SK-N-SH (cell line): Measurements from ENCODE around the gene CPNE4. TPM values are rescaled to one million over a fixed set of nuclear protein-coding genes. Genes with fewer than 3 reads are reported as not detected.
A peak's percentile ranks its signal among the peaks of the same experiment; 100 is the strongest.

Source experiments
- CTCF ChIA-PET: fragments of 300-600, 350-600 bp; formaldehyde crosslinking; extraction: SDS; loops from one replicate; lab custom pipeline; 2021; lab: Yijun Ruan, JAX
- POLR2A ChIA-PET: fragments of 350-600 bp; sonication (Branson Sonifier 250); formaldehyde crosslinking; extraction: SDS; loops from one replicate; lab custom pipeline; 2020; ENCODE audit warnings: antibody characterized with exemption, inconsistent platforms; lab: Yijun Ruan, JAX
- DNase-seq: peaks from one replicate; pipeline ENCODE4 v3.0.0; 2012
- H2AFZ ChIP-seq: fragments of 200-600 bp; sonication (generic); 2 replicates; pipeline ENCODE4 v1.8.1; 2016; ENCODE audit warnings: antibody characterized with exemption, mild to moderate bottlenecking, low read depth
- H3F3A ChIP-seq: fragments of 200-600 bp; sonication (generic); replicated peaks from 2 replicates; pipeline ENCODE3; 2016; ENCODE audit warnings: antibody characterized with exemption, mild to moderate bottlenecking; ENCODE audit not compliant: insufficient read depth
- H3K27ac ChIP-seq, 2 experiments: fragments of 200-500 bp in 1 of 2; fragments of 200-600 bp in 1 of 2; sonication (Bioruptor generic) in 1 of 2; sonication (generic), shearing (Covaris generic) in 1 of 2; 2 replicates each; pipeline versions ENCODE4 v1.5.1 to v1.6.1; 2014 to 2016; ENCODE audit warnings: low read depth in 2 of 2, inconsistent platforms in 1 of 2, low read length in 1 of 2, mild to moderate bottlenecking in 1 of 2, mixed read lengths in 1 of 2
- H3K27me3 ChIP-seq: fragments of 200-600 bp; sonication (generic), shearing (Covaris generic); 2 replicates; pipeline ENCODE4 v1.6.1; 2016; ENCODE audit warnings: mixed run types; ENCODE audit not compliant: insufficient read depth
- H3K36me3 ChIP-seq, 2 experiments: fragments of 200-500 bp in 1 of 2; fragments of 200-600 bp in 1 of 2; sonication (Bioruptor generic) in 1 of 2; sonication (generic) in 1 of 2; replicated peaks in 1 of 2; 2 replicates each; pipeline versions ENCODE3 to v1.5.1; 2014 to 2016; ENCODE audit warnings: low read length in 1 of 2, mild to moderate bottlenecking in 1 of 2; ENCODE audit not compliant: insufficient read depth in 2 of 2, control insufficient read depth in 1 of 2
- H3K4me1 ChIP-seq, 2 experiments: fragments of 200-500 bp in 1 of 2; fragments of 200-600 bp in 1 of 2; sonication (Bioruptor generic) in 1 of 2; sonication (generic), shearing (Covaris generic) in 1 of 2; 2 replicates each; pipeline versions ENCODE4 v1.5.1 to v1.6.1; 2014 to 2016; ENCODE audit warnings: low read depth in 1 of 2, low read length in 1 of 2, mixed run types in 1 of 2; ENCODE audit not compliant: insufficient read depth in 2 of 2, control insufficient read depth in 1 of 2
- H3K4me2 ChIP-seq: fragments of 200-600 bp; sonication (generic), shearing (Covaris generic); 2 replicates; pipeline ENCODE4 v1.6.1; 2017; ENCODE audit warnings: mixed run types
- H3K4me3 ChIP-seq, 2 experiments: fragments of 200-500 bp in 1 of 2; fragments of 200-600 bp in 1 of 2; sonication (Bioruptor generic) in 1 of 2; sonication (generic), shearing (Covaris generic) in 1 of 2; 2 replicates each; pipeline versions ENCODE4 v1.5.1 to v1.8.1; 2014 to 2016; ENCODE audit warnings: low read depth in 2 of 2, inconsistent platforms in 1 of 2, low read length in 1 of 2, mild to moderate bottlenecking in 1 of 2, mixed read lengths in 1 of 2, moderate library complexity in 1 of 2
- H3K79me2 ChIP-seq: fragments of 200-600 bp; sonication (generic); 2 replicates; pipeline ENCODE4 v1.8.1; 2017; ENCODE audit warnings: mild to moderate bottlenecking; ENCODE audit not compliant: insufficient read depth
- H3K9ac ChIP-seq: fragments of 200-600 bp; sonication (generic); 2 replicates; pipeline ENCODE4 v1.6.1; 2017; ENCODE audit warnings: mixed run types
- H3K9me2 ChIP-seq: fragments of 200-600 bp; sonication (generic); 2 replicates; pipeline ENCODE4 v1.6.1; 2017; ENCODE audit warnings: mixed run types
- H3K9me3 ChIP-seq: fragments of 200-600 bp; sonication (generic); 2 replicates; pipeline ENCODE4 v1.6.1; 2017; ENCODE audit warnings: mixed run types, mild to moderate bottlenecking, moderate library complexity
- H4K20me1 ChIP-seq: fragments of 200-600 bp; sonication (generic); 2 replicates; pipeline ENCODE4 v1.6.1; 2017; ENCODE audit warnings: mild to moderate bottlenecking, mixed run types; ENCODE audit not compliant: insufficient read depth
- EP300 ChIP-seq, 2 experiments: IDR thresholded peaks; 2 replicates each; pipeline versions ENCODE4 v1.4.0 to v1.6.1; 2012; ENCODE audit warnings: borderline replicate concordance in 1 of 2, low read depth in 1 of 2, low read length in 1 of 2
- FOSL2 ChIP-seq: IDR thresholded peaks from 2 replicates; pipeline ENCODE4 v1.4.0; 2012; ENCODE audit warnings: low read depth, mild to moderate bottlenecking, moderate library complexity, borderline replicate concordance
- FOXJ3 ChIP-seq: sonication (generic); formaldehyde crosslinking; IDR thresholded peaks from 2 replicates; pipeline ENCODE4 v1.5.1; 2020; ENCODE audit warnings: mild to moderate bottlenecking, missing genetic modification reagents
- FOXM1 ChIP-seq: IDR thresholded peaks from 2 replicates; pipeline ENCODE4 v1.4.0; 2012; ENCODE audit warnings: low read depth, mild to moderate bottlenecking
- GABPA ChIP-seq: IDR thresholded peaks from 2 replicates; pipeline ENCODE4 v1.4.0; 2012; ENCODE audit warnings: low read depth, mild to moderate bottlenecking
- MEF2A ChIP-seq: IDR thresholded peaks from 2 replicates; pipeline ENCODE4 v1.4.0; 2012; ENCODE audit warnings: low read depth, borderline replicate concordance
- MXI1 ChIP-seq: IDR thresholded peaks from 2 replicates; pipeline ENCODE4 v1.6.1; 2012; ENCODE audit warnings: mild to moderate bottlenecking, low read depth, low read length, improper control_type of control experiment
- NRF1 ChIP-seq: IDR thresholded peaks from 2 replicates; pipeline ENCODE4 v1.6.1; 2012; ENCODE audit warnings: low read depth, mild to moderate bottlenecking, low read length
- POLR2AphosphoS5 ChIP-seq: IDR thresholded peaks from 2 replicates; pipeline ENCODE4 v1.6.1; 2012; ENCODE audit warnings: low read depth, low read length
- RCOR1 ChIP-seq: fragments of 150-350 bp; IDR thresholded peaks from 2 replicates; pipeline ENCODE4 v1.6.1; 2017; ENCODE audit warnings: antibody characterized with exemption, low read length
- RXRA ChIP-seq: IDR thresholded peaks from 2 replicates; pipeline ENCODE4 v1.4.0; 2012; ENCODE audit warnings: low read depth, mild to moderate bottlenecking, borderline replicate concordance
- SIN3A ChIP-seq: IDR thresholded peaks from 2 replicates; pipeline ENCODE4 v1.6.1; 2012; ENCODE audit warnings: low read depth, mild to moderate bottlenecking, low read length, moderate library complexity, borderline replicate concordance
- TCF12 ChIP-seq: IDR thresholded peaks from 2 replicates; pipeline ENCODE4 v1.4.0; 2012
- TEAD4 ChIP-seq: IDR thresholded peaks from 2 replicates; pipeline ENCODE4 v1.4.0; 2012; ENCODE audit warnings: mild to moderate bottlenecking, borderline replicate concordance; ENCODE audit not compliant: insufficient read depth
- YY1 ChIP-seq: IDR thresholded peaks from 2 replicates; pipeline ENCODE4 v1.4.0; 2012; ENCODE audit warnings: low read depth, mild to moderate bottlenecking
- WGBS: methylation state at CpG from one replicate; pipeline ENCODE4 v1.1.6; 2017; ENCODE audit warnings: low lambda C conversion rate; 5-methylcytosine and 5-hydroxymethylcytosine counted together
- polyA plus RNA-seq, 3 experiments: library from polyadenylated mRNA; depleted of rRNA; stranded (reverse); fragments of >200 nt; gene quantifications; 2 replicates each; pipeline ENCODE4 v1.2.3, GENCODE V29; 2012
- TF ChIP-seq, protein P1 (sequence below): IDR thresholded peaks from 2 replicates; pipeline ENCODE4 v1.4.0; 2012; ENCODE audit warnings: low read depth, borderline replicate concordance
- TF ChIP-seq, protein P2 (sequence below): IDR thresholded peaks from 2 replicates; pipeline ENCODE4 v1.4.0; 2012; ENCODE audit warnings: low read depth, borderline replicate concordance
- TF ChIP-seq, protein P3 (sequence below): IDR thresholded peaks from 2 replicates; pipeline ENCODE4 v1.4.0; 2012; ENCODE audit warnings: low read depth
- TF ChIP-seq, protein P4 (sequence below): fragments of 150-350 bp; IDR thresholded peaks from 2 replicates; pipeline ENCODE4 v1.6.1; 2016; ENCODE audit warnings: mild to moderate bottlenecking, low read depth, low read length

CPNE4 gene
- polyA plus RNA-seq, 1 of the 3 experiments (the other 2 are of a cell fraction): not detected

DNA sequence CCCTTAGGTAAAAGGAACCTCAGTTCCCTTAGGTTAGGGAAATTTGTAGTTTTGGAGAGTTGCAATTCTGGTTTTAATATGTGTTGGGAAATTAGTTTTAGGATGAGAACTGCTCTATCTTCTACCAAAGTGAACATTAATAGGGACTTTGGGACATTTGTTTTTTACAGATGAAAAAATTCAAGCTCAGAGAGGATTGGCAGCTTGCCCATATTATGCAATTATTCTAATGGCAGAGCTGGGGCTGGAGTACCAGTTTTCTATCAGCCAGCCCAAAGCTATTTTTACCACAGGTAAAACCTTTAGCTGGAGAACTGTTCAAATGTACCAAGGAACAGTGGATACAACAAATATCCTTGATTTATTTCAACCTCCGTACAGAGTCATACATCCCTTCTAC, 127.0 kb downstream of the CPNE4 start:
- TF ChIP-seq RXRA (no peak), FOXM1 (no peak), SIN3A (no peak), TEAD4 (no peak), MXI1 (no peak), FOXJ3 (CRISPR knock-in tag) (no peak), GABPA (no peak), NRF1 (no peak), FOSL2 (no peak), YY1 (no peak), MEF2A (no peak), POLR2AphosphoS5 (no peak), RCOR1 (no peak), TCF12 (no peak), EP300 (IDR thresholded peaks at IDR 0.05; ENCODE audit: borderline replicate concordance in 1 of 2, low read depth in 1 of 2, low read length in 1 of 2) (no peak)
- TF ChIP-seq, protein P1, sequence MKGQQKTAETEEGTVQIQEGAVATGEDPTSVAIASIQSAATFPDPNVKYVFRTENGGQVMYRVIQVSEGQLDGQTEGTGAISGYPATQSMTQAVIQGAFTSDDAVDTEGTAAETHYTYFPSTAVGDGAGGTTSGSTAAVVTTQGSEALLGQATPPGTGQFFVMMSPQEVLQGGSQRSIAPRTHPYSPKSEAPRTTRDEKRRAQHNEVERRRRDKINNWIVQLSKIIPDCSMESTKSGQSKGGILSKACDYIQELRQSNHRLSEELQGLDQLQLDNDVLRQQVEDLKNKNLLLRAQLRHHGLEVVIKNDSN: no peak
- TF ChIP-seq, protein P2, sequence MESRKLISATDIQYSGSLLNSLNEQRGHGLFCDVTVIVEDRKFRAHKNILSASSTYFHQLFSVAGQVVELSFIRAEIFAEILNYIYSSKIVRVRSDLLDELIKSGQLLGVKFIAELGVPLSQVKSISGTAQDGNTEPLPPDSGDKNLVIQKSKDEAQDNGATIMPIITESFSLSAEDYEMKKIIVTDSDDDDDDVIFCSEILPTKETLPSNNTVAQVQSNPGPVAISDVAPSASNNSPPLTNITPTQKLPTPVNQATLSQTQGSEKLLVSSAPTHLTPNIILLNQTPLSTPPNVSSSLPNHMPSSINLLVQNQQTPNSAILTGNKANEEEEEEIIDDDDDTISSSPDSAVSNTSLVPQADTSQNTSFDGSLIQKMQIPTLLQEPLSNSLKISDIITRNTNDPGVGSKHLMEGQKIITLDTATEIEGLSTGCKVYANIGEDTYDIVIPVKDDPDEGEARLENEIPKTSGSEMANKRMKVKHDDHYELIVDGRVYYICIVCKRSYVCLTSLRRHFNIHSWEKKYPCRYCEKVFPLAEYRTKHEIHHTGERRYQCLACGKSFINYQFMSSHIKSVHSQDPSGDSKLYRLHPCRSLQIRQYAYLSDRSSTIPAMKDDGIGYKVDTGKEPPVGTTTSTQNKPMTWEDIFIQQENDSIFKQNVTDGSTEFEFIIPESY: no peak
- TF ChIP-seq, protein P3, sequence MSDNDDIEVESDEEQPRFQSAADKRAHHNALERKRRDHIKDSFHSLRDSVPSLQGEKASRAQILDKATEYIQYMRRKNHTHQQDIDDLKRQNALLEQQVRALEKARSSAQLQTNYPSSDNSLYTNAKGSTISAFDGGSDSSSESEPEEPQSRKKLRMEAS: no peak
- TF ChIP-seq, protein P4, sequence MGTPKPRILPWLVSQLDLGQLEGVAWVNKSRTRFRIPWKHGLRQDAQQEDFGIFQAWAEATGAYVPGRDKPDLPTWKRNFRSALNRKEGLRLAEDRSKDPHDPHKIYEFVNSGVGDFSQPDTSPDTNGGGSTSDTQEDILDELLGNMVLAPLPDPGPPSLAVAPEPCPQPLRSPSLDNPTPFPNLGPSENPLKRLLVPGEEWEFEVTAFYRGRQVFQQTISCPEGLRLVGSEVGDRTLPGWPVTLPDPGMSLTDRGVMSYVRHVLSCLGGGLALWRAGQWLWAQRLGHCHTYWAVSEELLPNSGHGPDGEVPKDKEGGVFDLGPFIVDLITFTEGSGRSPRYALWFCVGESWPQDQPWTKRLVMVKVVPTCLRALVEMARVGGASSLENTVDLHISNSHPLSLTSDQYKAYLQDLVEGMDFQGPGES: no peak
- TF ChIP-seq, all 33 proteins: peak for 0
- Histone ChIP-seq H3K9me2 (no peaks in the 10 kb centered on the region), H3K27ac (no peak overlapping the region), H3K4me2 (no peak overlapping the region), H2AFZ (no peak overlapping the region), H3K36me3 (no peaks in the 10 kb centered on the region), H3K9me3 (no peaks in the 10 kb centered on the region), H3K4me1 (no peaks in the 10 kb centered on the region; a peak in 1 of 4 replicates), H3K79me2 (no peaks in the 10 kb centered on the region), H3K4me3 (no peak overlapping the region), H3F3A (peaks cover 4% of the 10 kb centered on the region), H4K20me1 (no peaks in the 10 kb centered on the region), H3K27me3 (no peaks in the 10 kb centered on the region), H3K9ac (no peak overlapping the region)
- ChIA-PET POLR2A (no interaction called here), CTCF (interaction anchor here (1.0 kb wide), 1 partner anchor 127 kb away, joined by 3 read pairs; no protein-coding TSS in a partner anchor)
- WGBS: 49% methylated on average over 1 of the region's 1 CpG
- peak; percentile 1 for DNase-seq
